H1 (cell line): ENCODE measurements around the gene JUN. TPM values are rescaled to one million over a fixed set of nuclear protein-coding genes. Genes with fewer than 3 reads are reported as not detected.

Experiments used
- CTCF ChIA-PET: fragments of 300-600 bp; sonication (Branson Sonifier 250); formaldehyde crosslinking; loops from one replicate; lab custom pipeline; 2021; ENCODE audit not compliant: partially characterized antibody; lab: Charles Lee
- POLR2A ChIA-PET: fragments of 300-600 bp; sonication (Branson Sonifier 250); formaldehyde crosslinking; loops from one replicate; lab custom pipeline; 2021; ENCODE audit warnings: inconsistent platforms; ENCODE audit not compliant: partially characterized antibody; lab: Charles Lee
- DNase-seq, 2 experiments: peaks; one replicate each; pipeline versions ENCODE4 v3.0.0 to v3.0.0-alpha.2; 2010 to 2022; ENCODE audit warnings: low spot score in 2 of 2, low read depth in 1 of 2, mixed read lengths in 1 of 2
- FAIRE-seq: peaks from 2 replicates; lab custom pipeline; 2011; peaks lifted over from hg19 to GRCh38; lab: Jason Lieb, UNC
- H2AFZ ChIP-seq: 2 replicates; pipeline ENCODE4 v1.8.1; 2012; ENCODE audit warnings: low read length, inconsistent platforms
- H2AK5ac ChIP-seq: 2 replicates; pipeline ENCODE4 v1.6.1; 2013; ENCODE audit warnings: low read depth, low read length
- H2BK120ac ChIP-seq: replicated peaks from 2 replicates; pipeline ENCODE3; 2013; ENCODE audit warnings: low read depth, low read length, inconsistent platforms
- H2BK12ac ChIP-seq: 2 replicates; pipeline ENCODE4 v1.6.1; 2013; ENCODE audit warnings: low read depth, low read length
- H2BK15ac ChIP-seq: 2 replicates; pipeline ENCODE4 v1.6.1; 2013; ENCODE audit warnings: low read length
- H2BK20ac ChIP-seq: 2 replicates; pipeline ENCODE4 v1.6.1; 2013; ENCODE audit warnings: low read length
- H2BK5ac ChIP-seq: 2 replicates; pipeline ENCODE4 v1.6.1; 2013; ENCODE audit warnings: low read depth, low read length
- H3K14ac ChIP-seq: 2 replicates; pipeline ENCODE4 v1.6.1; 2013; ENCODE audit warnings: inconsistent platforms; ENCODE audit not compliant: insufficient read length
- H3K18ac ChIP-seq: 2 replicates; pipeline ENCODE4 v1.6.1; 2013; ENCODE audit warnings: low read length; ENCODE audit errors: extremely low read depth
- H3K23ac ChIP-seq: 2 replicates; pipeline ENCODE4 v1.6.1; 2013; ENCODE audit warnings: inconsistent platforms; ENCODE audit not compliant: insufficient read length
- H3K23me2 ChIP-seq: 2 replicates; pipeline ENCODE4 v1.6.1; 2013; ENCODE audit warnings: low read depth, low read length
- H3K27ac ChIP-seq: 2 replicates; pipeline ENCODE4 v1.6.1; 2011; ENCODE audit warnings: low read depth, low read length, inconsistent platforms
- H3K27me3 ChIP-seq, 4 experiments: replicated peaks in 1 of 4; 1 replicate in 1 of 4; 2 replicates in 3 of 4; pipeline versions ENCODE4 v1.6.1 to v1.8.1; 2011 to 2013; ENCODE audit warnings: low read length in 3 of 4, mild to moderate bottlenecking in 3 of 4, inconsistent platforms in 2 of 4, mixed read lengths in 2 of 4, moderate library complexity in 1 of 4; ENCODE audit not compliant: control insufficient read depth in 3 of 4, insufficient read depth in 3 of 4; ENCODE audit errors: extremely low read depth in 1 of 4
- H3K36me3 ChIP-seq, 4 experiments: 2 replicates each; pipeline versions ENCODE4 v1.6.1 to v1.8.1; 2011 to 2013; ENCODE audit warnings: mild to moderate bottlenecking in 4 of 4, low read length in 3 of 4, moderate library complexity in 2 of 4, control low read depth in 1 of 4, inconsistent platforms in 1 of 4; ENCODE audit not compliant: insufficient read depth in 4 of 4, control insufficient read depth in 2 of 4
- H3K4ac ChIP-seq: replicated peaks from 2 replicates; pipeline ENCODE3; 2013; ENCODE audit warnings: low read length, low read depth, mixed read lengths, inconsistent platforms; ENCODE audit not compliant: insufficient read length
- H3K4me1 ChIP-seq, 4 experiments: replicated peaks in 1 of 4; 1 replicate in 1 of 4; 2 replicates in 3 of 4; pipeline versions ENCODE4 v1.6.1 to v1.8.1; 2011 to 2013; ENCODE audit warnings: low read length in 3 of 4, inconsistent platforms in 2 of 4, mixed read lengths in 1 of 4; ENCODE audit not compliant: insufficient read depth in 4 of 4, control insufficient read depth in 3 of 4
- H3K4me2 ChIP-seq, 2 experiments: 2 replicates each; pipeline versions ENCODE4 v1.6.1 to v1.8.1; 2011 to 2013; ENCODE audit warnings: low read depth in 2 of 2, low read length in 2 of 2, control low read depth in 1 of 2, inconsistent platforms in 1 of 2, mild to moderate bottlenecking in 1 of 2; ENCODE audit not compliant: insufficient read depth in 1 of 2
- H3K4me3 ChIP-seq, 4 experiments: fragments of 200-600, 300-600 bp in 1 of 4; sonication (generic), shearing (Covaris generic), sonication (Bioruptor Twin) in 1 of 4; 2 replicates each; pipeline versions ENCODE4 v1.5.1 to v1.8.1; 2011 to 2016; ENCODE audit warnings: low read length in 4 of 4, low read depth in 3 of 4, control low read depth in 2 of 4, inconsistent platforms in 2 of 4, mild to moderate bottlenecking in 2 of 4, mixed read lengths in 1 of 4, moderate library complexity in 1 of 4; ENCODE audit not compliant: insufficient read depth in 2 of 4; ENCODE audit errors: extremely low read depth in 1 of 4
- H3K56ac ChIP-seq: replicated peaks from 2 replicates; pipeline ENCODE3; 2013; ENCODE audit warnings: low read depth, mild to moderate bottlenecking, mixed read lengths, low read length, inconsistent platforms; ENCODE audit not compliant: insufficient read length
- H3K79me1 ChIP-seq: 2 replicates; pipeline ENCODE4 v1.6.1; 2013; ENCODE audit warnings: low read depth, low read length, control low read depth
- H3K79me2 ChIP-seq, 2 experiments: 2 replicates each; pipeline versions ENCODE4 v1.6.1 to v1.8.1; 2012 to 2013; ENCODE audit warnings: low read length in 2 of 2, mild to moderate bottlenecking in 2 of 2, inconsistent platforms in 1 of 2; ENCODE audit not compliant: insufficient read depth in 2 of 2, control insufficient read depth in 1 of 2
- H3K9ac ChIP-seq, 4 experiments: replicated peaks in 1 of 4; 1 replicate in 1 of 4; 2 replicates in 3 of 4; pipeline versions ENCODE4 v1.6.1 to v1.8.1; 2011 to 2013; ENCODE audit warnings: low read depth in 3 of 4, low read length in 3 of 4, control low read depth in 2 of 4, mild to moderate bottlenecking in 2 of 4, moderate library complexity in 2 of 4, inconsistent platforms in 1 of 4; ENCODE audit errors: extremely low read depth in 1 of 4
- H3K9me3 ChIP-seq, 2 experiments: 2 replicates each; pipeline versions ENCODE4 v1.6.1 to v1.8.1; 2012 to 2013; ENCODE audit warnings: mild to moderate bottlenecking in 2 of 2, moderate library complexity in 2 of 2, control low read depth in 1 of 2, inconsistent platforms in 1 of 2, low read depth in 1 of 2, low read length in 1 of 2, mixed read lengths in 1 of 2; ENCODE audit not compliant: insufficient read depth in 2 of 2
- H4K20me1 ChIP-seq, 2 experiments: replicated peaks in 1 of 2; 2 replicates each; pipeline versions ENCODE3 to v1.8.1; 2011 to 2013; ENCODE audit warnings: inconsistent platforms in 2 of 2, low read length in 2 of 2, mild to moderate bottlenecking in 1 of 2; ENCODE audit not compliant: insufficient read depth in 2 of 2, control insufficient read depth in 1 of 2
- H4K5ac ChIP-seq: 2 replicates; pipeline ENCODE4 v1.6.1; 2013; ENCODE audit warnings: low read length, low read depth, mixed read lengths, inconsistent platforms; ENCODE audit not compliant: insufficient read length
- H4K8ac ChIP-seq: 2 replicates; pipeline ENCODE4 v1.8.0; 2013; ENCODE audit warnings: mild to moderate bottlenecking, moderate library complexity, low read length, inconsistent platforms; ENCODE audit not compliant: insufficient read depth; ENCODE audit errors: extremely low read depth
- H4K91ac ChIP-seq: replicated peaks from 2 replicates; pipeline ENCODE3; 2013; ENCODE audit warnings: low read length, mixed read lengths, inconsistent platforms; ENCODE audit not compliant: insufficient read length
- BCL11A ChIP-seq, 2 experiments: IDR thresholded peaks; one replicate each; pipeline ENCODE4 v1.6.1; 2011; ENCODE audit warnings: low read depth in 2 of 2, low read length in 2 of 2, mild to moderate bottlenecking in 2 of 2
- CBX8 ChIP-seq: fragments of 300-800, 300-1000 bp; sonication (generic); IDR thresholded peaks from 2 replicates; pipeline ENCODE4 v1.7.1; 2016; ENCODE audit warnings: low read depth, low read length, borderline replicate concordance
- CTBP2 ChIP-seq: IDR thresholded peaks from 2 replicates; pipeline ENCODE4 v1.7.0; 2011; ENCODE audit warnings: borderline replicate concordance, mild to moderate bottlenecking, moderate library complexity, mixed read lengths, low read length; ENCODE audit not compliant: insufficient read depth, insufficient read length
- EP300 ChIP-seq, 2 experiments: IDR thresholded peaks; 1 replicate in 1 of 2; 2 replicates in 1 of 2; pipeline ENCODE4 v1.6.1; 2011 to 2012; ENCODE audit warnings: low read depth in 2 of 2, low read length in 2 of 2, mild to moderate bottlenecking in 2 of 2, borderline replicate concordance in 1 of 2, inconsistent platforms in 1 of 2, moderate library complexity in 1 of 2
- HDAC6 ChIP-seq: IDR thresholded peaks from one replicate; pipeline ENCODE4 v1.7.1; 2012; ENCODE audit warnings: low read depth, mild to moderate bottlenecking, inconsistent platforms, low read length, moderate library complexity
- JUN ChIP-seq: IDR thresholded peaks from 2 replicates; pipeline ENCODE4 v1.6.1; 2011; ENCODE audit warnings: low read depth, mild to moderate bottlenecking, improper control_type of control experiment, low read length
- RAD21 ChIP-seq, 2 experiments: IDR thresholded peaks in 1 of 2; conservative IDR thresholded peaks in 1 of 2; 2 replicates each; pipeline ENCODE4 v1.6.1; 2011; ENCODE audit warnings: low read depth in 2 of 2, low read length in 2 of 2, improper control_type of control experiment in 1 of 2, inconsistent platforms in 1 of 2, mild to moderate bottlenecking in 1 of 2, moderate library complexity in 1 of 2
- RNF2 ChIP-seq: fragments of 200-900, 300-1000 bp; sonication (generic); IDR thresholded peaks from 2 replicates; pipeline ENCODE4 v1.7.1; 2016; ENCODE audit warnings: borderline replicate concordance, low read depth, mild to moderate bottlenecking, antibody characterized with exemption, low read length; ENCODE audit not compliant: poor library complexity, severe bottlenecking; ENCODE audit errors: missing control alignments
- TBP ChIP-seq: IDR thresholded peaks from 2 replicates; pipeline ENCODE4 v1.6.1; 2011; ENCODE audit warnings: low read depth, low read length, improper control_type of control experiment
- polyA plus RNA-seq, 7 experiments: library from polyadenylated mRNA; depleted of rRNA in 3 of 7; stranded (reverse) in 5 of 7; unstranded in 2 of 7; fragments of >200 nt in 5 of 7; fragments of 200-250 nt in 2 of 7; gene quantifications; 1 replicate in 5 of 7; 2 replicates in 1 of 7; 4 replicates in 1 of 7; pipeline versions ENCODE4 v1.2.1 to v1.2.3, GENCODE V29; 2011 to 2013; ENCODE audit warnings: missing spikeins in 2 of 7, mixed read lengths in 2 of 7
- total RNA-seq: library from RNA; stranded (reverse); fragmentation: NEBNext Ultra II Directional; extraction: Animal tissue kit (Norgen Biotek cat#: 25700); gene quantifications from 2 replicates; pipeline ENCODE4 v1.2.1, GENCODE V29; 2021
- TF ChIP-seq, protein P1 (sequence below), 3 experiments: IDR thresholded peaks; 1 replicate in 2 of 3; 2 replicates in 1 of 3; pipeline versions ENCODE4 v1.5.1 to v1.6.1; 2011; ENCODE audit warnings: low read length in 3 of 3, mild to moderate bottlenecking in 3 of 3, inconsistent platforms in 2 of 3, low read depth in 1 of 3, moderate library complexity in 1 of 3; ENCODE audit not compliant: insufficient read depth in 1 of 3; ENCODE audit errors: control extremely low read depth in 1 of 3

The JUN gene
- total and polyA plus RNA-seq, 2 of the 8 experiments (the other 6 are each of a cell fraction or from before 2014, with no cell fraction given), result 4.4 to 10.9 TPM

DNA sequence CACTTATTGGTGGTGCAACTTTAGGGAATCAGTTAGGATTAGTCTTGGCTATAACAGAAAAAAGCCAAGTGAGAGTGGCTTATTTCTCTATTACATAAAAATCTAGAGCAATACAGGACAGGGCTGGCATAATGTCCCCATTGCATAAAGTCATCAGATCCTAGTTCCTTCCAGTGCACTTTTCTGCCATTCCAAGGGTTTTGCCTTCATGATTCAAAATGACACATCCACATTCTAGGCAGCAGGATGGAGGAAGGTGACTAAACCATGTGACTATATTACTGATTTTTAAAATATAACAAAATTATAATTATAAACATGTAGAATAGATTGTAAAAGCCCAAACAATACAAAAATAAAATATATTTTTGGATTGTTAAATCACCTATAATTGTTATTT, 18.8 kb downstream of the JUN start:
- DNase-seq (no peak), FAIRE-seq (no peak)
- H3K79me1 ChIP-seq, result no peaks in the 10 kb centered on the region; the same call in 1 of the 2 replicates
- no peak overlapping the region for H4K8ac ChIP-seq
- H2BK12ac ChIP-seq, result no peak overlapping the region
- H3K56ac ChIP-seq, result no peak overlapping the region
- no peak overlapping the region for H3K4me2 ChIP-seq
- H3K9me3 ChIP-seq, result no peaks in the 10 kb centered on the region
- no peak overlapping the region for H3K27ac ChIP-seq
- no peak overlapping the region for H2BK120ac ChIP-seq
- no peak overlapping the region for H3K23ac ChIP-seq
- H2AFZ ChIP-seq, result no peak overlapping the region
- no peaks in the 10 kb centered on the region for H3K23me2 ChIP-seq
- no peak overlapping the region for H2BK5ac ChIP-seq
- no peak overlapping the region for H2AK5ac ChIP-seq
- H4K91ac ChIP-seq, result no peak overlapping the region
- H3K36me3 ChIP-seq, result no peaks in the 10 kb centered on the region
- no peak overlapping the region for H3K9ac ChIP-seq
- H3K18ac ChIP-seq, result no peak overlapping the region
- no peak overlapping the region for H2BK20ac ChIP-seq
- H4K20me1 ChIP-seq, result no peaks in the 10 kb centered on the region
- H3K4me1 ChIP-seq, result peaks cover 0 to 5% (median under 1%) of the 10 kb centered on the region in 4 experiments; a peak in 2 of 7 replicates
- H2BK15ac ChIP-seq, result no peak overlapping the region
- no peaks in the 10 kb centered on the region for H3K27me3 ChIP-seq
- no peak overlapping the region for H3K4me3 ChIP-seq
- no peak overlapping the region for H4K5ac ChIP-seq
- no peak overlapping the region for H3K4ac ChIP-seq
- H3K14ac ChIP-seq, result no peak overlapping the region
- ChIA-PET CTCF (interaction anchor here (0.7 to 5.7 kb wide), 3 partner anchors 23 to 104 kb away, joined by 3 to 34 read pairs (median 5); no protein-coding TSS in a partner anchor), POLR2A (no interaction called here)
- no peaks in the 10 kb centered on the region for H3K79me2 ChIP-seq
- TF ChIP-seq RAD21 (IDR thresholded peaks at IDR 0.05 in 1 of 2, conservative IDR thresholded peaks at IDR 0.05 in 1 of 2; ENCODE audit: low read depth in 2 of 2, low read length in 2 of 2) (no peak), EP300 (IDR thresholded peaks at IDR 0.05; ENCODE audit: borderline replicate concordance in 1 of 2, low read depth in 2 of 2, low read length in 2 of 2) (no peak), TBP (no peak), RNF2 (no peak), BCL11A (IDR thresholded peaks at IDR 0.05; ENCODE audit: low read depth in 2 of 2, low read length in 2 of 2) (no peak), CTBP2 (no peak), HDAC6 (no peak), JUN (no peak), CBX8 (no peak)
- TF ChIP-seq, protein P1, sequence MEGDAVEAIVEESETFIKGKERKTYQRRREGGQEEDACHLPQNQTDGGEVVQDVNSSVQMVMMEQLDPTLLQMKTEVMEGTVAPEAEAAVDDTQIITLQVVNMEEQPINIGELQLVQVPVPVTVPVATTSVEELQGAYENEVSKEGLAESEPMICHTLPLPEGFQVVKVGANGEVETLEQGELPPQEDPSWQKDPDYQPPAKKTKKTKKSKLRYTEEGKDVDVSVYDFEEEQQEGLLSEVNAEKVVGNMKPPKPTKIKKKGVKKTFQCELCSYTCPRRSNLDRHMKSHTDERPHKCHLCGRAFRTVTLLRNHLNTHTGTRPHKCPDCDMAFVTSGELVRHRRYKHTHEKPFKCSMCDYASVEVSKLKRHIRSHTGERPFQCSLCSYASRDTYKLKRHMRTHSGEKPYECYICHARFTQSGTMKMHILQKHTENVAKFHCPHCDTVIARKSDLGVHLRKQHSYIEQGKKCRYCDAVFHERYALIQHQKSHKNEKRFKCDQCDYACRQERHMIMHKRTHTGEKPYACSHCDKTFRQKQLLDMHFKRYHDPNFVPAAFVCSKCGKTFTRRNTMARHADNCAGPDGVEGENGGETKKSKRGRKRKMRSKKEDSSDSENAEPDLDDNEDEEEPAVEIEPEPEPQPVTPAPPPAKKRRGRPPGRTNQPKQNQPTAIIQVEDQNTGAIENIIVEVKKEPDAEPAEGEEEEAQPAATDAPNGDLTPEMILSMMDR (IDR thresholded peaks at IDR 0.05; ENCODE audit: control extremely low read depth in 1 of 3, insufficient read depth in 1 of 3, low read depth in 1 of 3, low read length in 3 of 3), result no peak
